Thyroid gland (tissue), 4 donors: ENCODE measurements around the gene METTL26. TPM values are rescaled to one million over a fixed set of nuclear protein-coding genes. Genes with fewer than 3 reads are reported as not detected.

Experiments
- DNase-seq, 2 donors: peaks; one replicate each; pipeline ENCODE4 v3.0.0-alpha.2; 2019
- H3K27ac ChIP-seq, 3 donors: fragments of 200-600 bp; sonication (generic); 1 replicate in 2 of 3; 2 replicates in 1 of 3; pipeline ENCODE4 v1.5.1; 2016 to 2019; ENCODE audit warnings: mild to moderate bottlenecking in 1 of 3, moderate library complexity in 1 of 3
- H3K27me3 ChIP-seq: fragments of 200-600 bp; sonication (generic); one replicate; pipeline ENCODE4 v1.5.1; 2019
- H3K36me3 ChIP-seq, 2 donors: fragments of 200-600 bp; sonication (generic); one replicate each; pipeline ENCODE4 v1.5.1; 2016 to 2019
- H3K4me1 ChIP-seq, 2 donors: fragments of 200-600 bp; sonication (generic); one replicate each; pipeline ENCODE4 v1.5.1; 2017 to 2019
- H3K4me3 ChIP-seq, 3 donors: fragments of 200-600 bp; sonication (generic); replicated peaks in 1 of 3; 1 replicate in 2 of 3; 2 replicates in 1 of 3; pipeline ENCODE4 v1.5.1; 2016; ENCODE audit warnings: mild to moderate bottlenecking in 1 of 3
- H3K9me3 ChIP-seq: fragments of 200-600 bp; sonication (generic); one replicate; pipeline ENCODE4 v1.5.1; 2017
- CTCF ChIP-seq, 6 experiments: fragments of 200-600 bp in 3 of 6; fragments of 450-650 bp in 3 of 6; sonication (generic) in 3 of 6; IDR thresholded peaks; one replicate each; pipeline ENCODE4 v1.5.1; 2016 to 2019; ENCODE audit warnings: antibody characterized with exemption in 6 of 6, mild to moderate bottlenecking in 2 of 6, inconsistent platforms in 1 of 6, moderate library complexity in 1 of 6
- POLR2A ChIP-seq, 2 donors: fragments of 450-650 bp; IDR thresholded peaks; one replicate each; pipeline ENCODE4 v1.6.1; 2017; ENCODE audit warnings: antibody characterized with exemption in 2 of 2, mild to moderate bottlenecking in 2 of 2, moderate library complexity in 1 of 2
- WGBS, 2 donors: methylation state at CpG; one replicate each; pipeline ENCODE4 v1.1.5; 2017; 5-methylcytosine and 5-hydroxymethylcytosine counted together
- intact Hi-C: fragments of 100-400 bp; cut with DNase I; formaldehyde crosslinking; loops from one replicate; pipeline ENCODE4 v1.15.1; 2023
- total RNA-seq, 4 donors: library from RNA; depleted of rRNA; stranded (reverse); fragments of >200 nt; gene quantifications; one replicate each; pipeline ENCODE4 v1.2.3, GENCODE V29; 2016

Gene METTL26
- total RNA-seq, 4 donors from 2014 or later = 54.2 to 180 (median 115) TPM

- WGBS, 2 donors = 85 to 86% methylated on average over 8 of the region's 8 CpGs
- Histone ChIP-seq H3K36me3 (no peaks in the 10 kb centered on the region), H3K4me3 (no peak overlapping the region), H3K4me1 (peaks cover 45 to 62% of the 10 kb centered on the region in 2 donors), H3K27ac (no peak overlapping the region), H3K9me3 (no peaks in the 10 kb centered on the region), H3K27me3 (no peaks in the 10 kb centered on the region)
- no peak for DNase-seq
- TF ChIP-seq CTCF (IDR thresholded peaks at IDR 0.05) (no peak), POLR2A (IDR thresholded peaks at IDR 0.05) (no peak)
- intact Hi-C loops = loop anchor here (5.0 kb wide), 1 partner anchor 41 kb away; the partner anchor contains the start of gene WFIKKN1
These were observed 44.9 kb downstream of the METTL26 start for GRCh38 chr16:591231-591630.

GRCh38 chr16:590815-591200 lies 45.3 kb downstream of the METTL26 start:
- 56 to 59% methylated on average over 10 of the region's 10 CpGs for WGBS, 2 donors
- no peaks in the 10 kb centered on the region for H3K27me3 ChIP-seq
- H3K4me1 ChIP-seq = peaks cover 45 to 62% of the 10 kb centered on the region in 2 donors
- H3K9me3 ChIP-seq = no peaks in the 10 kb centered on the region
- DNase-seq = no peak
- peak overlapping the region in 1 of 3 donors; percentile 43 for H3K27ac ChIP-seq
- H3K36me3 ChIP-seq = no peaks in the 10 kb centered on the region
- intact Hi-C loops = loop anchor here (5.0 kb wide), 1 partner anchor 41 kb away; the partner anchor contains the start of gene WFIKKN1
- no peak for TF ChIP-seq CTCF (IDR thresholded peaks at IDR 0.05)
- TF ChIP-seq POLR2A (IDR thresholded peaks at IDR 0.05) = no peak
- peak overlapping the region; percentile 85 to 95 (median 94) for H3K4me3 ChIP-seq

GRCh38 chr16:590188-590814 lies 45.8 kb downstream of the METTL26 start:
- Histone ChIP-seq H3K36me3 (no peaks in the 10 kb centered on the region), H3K4me1 (peaks cover 45 to 66% of the 10 kb centered on the region in 2 donors), H3K4me3 (peak overlapping the region; percentile 85 to 95 (median 94)), H3K27me3 (no peaks in the 10 kb centered on the region), H3K9me3 (no peaks in the 10 kb centered on the region), H3K27ac (peak overlapping the region in 2 of 3 donors; percentile 43 to 61)
- TF ChIP-seq CTCF (IDR thresholded peaks at IDR 0.05) = no peak
- TF ChIP-seq POLR2A (IDR thresholded peaks at IDR 0.05) = no peak
- intact Hi-C loops = loop anchor here (5.0 kb wide), 1 partner anchor 42 kb away; the partner anchor contains the start of gene WFIKKN1
- DNase-seq = peak; percentile 46 to 47
- WGBS, 2 donors = 0 to 1% methylated on average over 5 to 23 of the region's 71 CpGs

GRCh38 chr16:589658-590187 lies 46.4 kb downstream of the METTL26 start, which contains the start of gene RAB40C:
Gene RAB40C, plus strand, starts transcription at chr16:590066. Its CDS starts 226 bp downstream, at chr16:590292.
- no peaks in the 10 kb centered on the region for H3K9me3 ChIP-seq
- DNase-seq = peak; percentile 99
- no peaks in the 10 kb centered on the region for H3K36me3 ChIP-seq
- peaks cover 45 to 61% of the 10 kb centered on the region in 2 donors for H3K4me1 ChIP-seq
- H3K4me3 ChIP-seq = peak within 1 kb of the TSS; percentile 85 to 98 (median 94)
- 0% methylated on average over 1 to 28 of the region's 67 CpGs for WGBS, 2 donors
- H3K27me3 ChIP-seq = no peaks in the 10 kb centered on the region
- TF ChIP-seq POLR2A (IDR thresholded peaks at IDR 0.05) = peak in 1 of 2 donors; percentile 47
- peak in 1 of 6 experiments; percentile 6 for TF ChIP-seq CTCF (IDR thresholded peaks at IDR 0.05)
- peak within 1 kb of the TSS; percentile 89 to 97 (median 92) for H3K27ac ChIP-seq
- intact Hi-C loops = loop anchor here (5.0 kb wide), 1 partner anchor 43 kb away; the partner anchor contains the start of gene WFIKKN1
